ENCODE results near the gene LST1. TPM values are rescaled to one million over a fixed set of nuclear protein-coding genes. Genes with fewer than 3 reads are reported as not detected.
A peak's percentile ranks its signal among the peaks of the same experiment; 100 is the strongest.

Gene LST1
- total RNA-seq, 1 donor from 2014 or later = 6.5 TPM

DNA sequence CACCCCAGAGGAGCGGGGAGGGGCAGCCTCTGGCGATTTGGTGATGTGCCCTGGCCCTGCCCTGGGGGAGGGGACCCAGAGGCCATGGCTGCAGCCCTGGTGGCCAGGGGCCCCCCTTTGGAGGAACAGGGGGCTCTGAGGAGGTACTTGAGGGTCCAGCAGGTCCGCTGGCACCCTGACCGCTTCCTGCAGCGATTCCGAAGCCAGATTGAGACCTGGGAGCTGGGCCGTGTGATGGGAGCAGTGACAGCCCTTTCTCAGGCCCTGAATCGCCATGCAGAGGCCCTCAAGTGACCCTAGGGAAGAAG, 27.8 kb upstream of the LST1 start:
- TF ChIP-seq, protein P1, sequence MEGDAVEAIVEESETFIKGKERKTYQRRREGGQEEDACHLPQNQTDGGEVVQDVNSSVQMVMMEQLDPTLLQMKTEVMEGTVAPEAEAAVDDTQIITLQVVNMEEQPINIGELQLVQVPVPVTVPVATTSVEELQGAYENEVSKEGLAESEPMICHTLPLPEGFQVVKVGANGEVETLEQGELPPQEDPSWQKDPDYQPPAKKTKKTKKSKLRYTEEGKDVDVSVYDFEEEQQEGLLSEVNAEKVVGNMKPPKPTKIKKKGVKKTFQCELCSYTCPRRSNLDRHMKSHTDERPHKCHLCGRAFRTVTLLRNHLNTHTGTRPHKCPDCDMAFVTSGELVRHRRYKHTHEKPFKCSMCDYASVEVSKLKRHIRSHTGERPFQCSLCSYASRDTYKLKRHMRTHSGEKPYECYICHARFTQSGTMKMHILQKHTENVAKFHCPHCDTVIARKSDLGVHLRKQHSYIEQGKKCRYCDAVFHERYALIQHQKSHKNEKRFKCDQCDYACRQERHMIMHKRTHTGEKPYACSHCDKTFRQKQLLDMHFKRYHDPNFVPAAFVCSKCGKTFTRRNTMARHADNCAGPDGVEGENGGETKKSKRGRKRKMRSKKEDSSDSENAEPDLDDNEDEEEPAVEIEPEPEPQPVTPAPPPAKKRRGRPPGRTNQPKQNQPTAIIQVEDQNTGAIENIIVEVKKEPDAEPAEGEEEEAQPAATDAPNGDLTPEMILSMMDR (IDR thresholded peaks at IDR 0.05; ENCODE audit: borderline replicate concordance) = no peak
- intact Hi-C loops (cut with micrococcal nuclease) = no loop called here
- Histone ChIP-seq H3K36me3 (peaks cover 40% of the 10 kb centered on the region), H3K27me3 (ENCODE audit: low read depth) (no peaks in the 10 kb centered on the region), H3K4me3 (peak overlapping the region; percentile 7), H3K9me3 (replicated peaks) (no peaks in the 10 kb centered on the region), H3K27ac (replicated peaks) (peak overlapping the region; percentile 81), H3K4me1 (peaks cover 48% of the 10 kb centered on the region)
- DNase-seq = no peak

DNA sequence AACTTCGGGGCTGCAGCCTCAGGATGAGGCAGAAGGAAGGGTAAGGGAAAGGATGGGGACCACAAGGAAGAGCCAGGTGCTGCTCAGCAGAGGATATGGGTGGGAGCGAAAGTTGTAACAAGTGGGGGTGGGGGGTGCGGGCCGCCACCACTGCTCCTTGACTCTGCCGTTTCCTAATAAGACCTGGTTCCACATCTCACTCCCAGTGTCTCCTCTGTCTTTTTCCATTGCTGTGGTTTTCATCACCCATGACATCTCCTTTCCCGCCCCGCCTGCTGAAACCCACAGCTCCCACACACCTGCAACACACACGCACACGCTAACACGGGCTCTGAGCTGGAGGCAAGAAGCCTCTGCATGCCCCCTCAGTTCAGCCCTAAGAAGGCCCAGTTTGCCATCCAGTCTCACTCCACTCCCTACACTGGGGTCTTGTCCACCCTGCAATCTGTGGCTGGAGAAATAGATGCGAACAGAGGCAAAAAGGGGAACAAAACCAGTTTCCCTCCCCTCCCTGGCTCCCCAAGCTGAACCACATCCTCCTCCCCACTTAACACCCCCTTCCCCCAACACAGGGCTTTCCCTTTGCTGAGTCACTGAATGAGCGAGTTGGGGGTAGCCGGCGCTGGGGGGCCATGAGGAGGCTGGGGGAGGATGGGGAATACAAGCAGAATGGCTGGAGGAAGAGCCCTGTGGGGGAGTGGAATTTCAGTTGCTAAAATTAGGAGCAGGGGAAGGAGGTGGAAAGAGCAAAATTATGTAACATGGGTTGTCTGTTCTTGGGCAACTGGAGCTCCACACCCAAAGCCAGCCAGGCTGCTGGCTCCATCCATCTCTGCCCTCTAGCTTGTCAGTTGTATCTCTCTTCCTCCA, 27.2 kb upstream of the LST1 start:
- Histone ChIP-seq H3K4me3 (peak overlapping the region; percentile 21), H3K36me3 (peaks cover 34% of the 10 kb centered on the region), H3K27me3 (ENCODE audit: low read depth) (no peaks in the 10 kb centered on the region), H3K4me1 (peaks cover 48% of the 10 kb centered on the region), H3K27ac (replicated peaks) (peak overlapping the region; percentile 81), H3K9me3 (replicated peaks) (no peaks in the 10 kb centered on the region)
- intact Hi-C loops (cut with micrococcal nuclease) = no loop called here
- TF ChIP-seq, protein P1 (IDR thresholded peaks at IDR 0.05; ENCODE audit: borderline replicate concordance) = no peak
- DNase-seq = peak; percentile 26

DNA sequence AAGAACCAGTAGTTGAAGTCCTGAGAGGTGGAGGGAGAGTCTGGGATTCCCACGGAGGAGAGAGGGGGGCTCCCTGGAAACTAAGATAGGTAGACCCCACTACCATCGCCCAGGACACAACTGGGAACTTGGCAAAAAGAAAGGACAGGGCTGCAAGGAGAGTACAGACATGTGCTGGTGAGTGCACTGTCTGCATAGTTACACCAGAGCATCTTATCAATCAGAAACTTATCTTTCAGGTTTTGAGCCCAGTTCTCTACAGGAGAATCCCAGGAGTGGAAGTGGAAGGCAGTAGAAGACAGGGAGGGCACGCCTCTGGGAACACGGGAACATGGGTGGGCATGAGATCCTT, 26.5 kb upstream of the LST1 start:
- no peaks in the 10 kb centered on the region for H3K27me3 ChIP-seq (ENCODE audit: low read depth)
- H3K9me3 ChIP-seq (replicated peaks) = no peaks in the 10 kb centered on the region
- H3K36me3 ChIP-seq = peaks cover 29% of the 10 kb centered on the region
- DNase-seq = no peak
- peak overlapping the region; percentile 21 for H3K4me3 ChIP-seq
- TF ChIP-seq, protein P1 (IDR thresholded peaks at IDR 0.05; ENCODE audit: borderline replicate concordance) = no peak
- intact Hi-C loops (cut with micrococcal nuclease) = no loop called here
- peaks cover 48% of the 10 kb centered on the region for H3K4me1 ChIP-seq
- H3K27ac ChIP-seq (replicated peaks) = peak overlapping the region; percentile 81

DNA sequence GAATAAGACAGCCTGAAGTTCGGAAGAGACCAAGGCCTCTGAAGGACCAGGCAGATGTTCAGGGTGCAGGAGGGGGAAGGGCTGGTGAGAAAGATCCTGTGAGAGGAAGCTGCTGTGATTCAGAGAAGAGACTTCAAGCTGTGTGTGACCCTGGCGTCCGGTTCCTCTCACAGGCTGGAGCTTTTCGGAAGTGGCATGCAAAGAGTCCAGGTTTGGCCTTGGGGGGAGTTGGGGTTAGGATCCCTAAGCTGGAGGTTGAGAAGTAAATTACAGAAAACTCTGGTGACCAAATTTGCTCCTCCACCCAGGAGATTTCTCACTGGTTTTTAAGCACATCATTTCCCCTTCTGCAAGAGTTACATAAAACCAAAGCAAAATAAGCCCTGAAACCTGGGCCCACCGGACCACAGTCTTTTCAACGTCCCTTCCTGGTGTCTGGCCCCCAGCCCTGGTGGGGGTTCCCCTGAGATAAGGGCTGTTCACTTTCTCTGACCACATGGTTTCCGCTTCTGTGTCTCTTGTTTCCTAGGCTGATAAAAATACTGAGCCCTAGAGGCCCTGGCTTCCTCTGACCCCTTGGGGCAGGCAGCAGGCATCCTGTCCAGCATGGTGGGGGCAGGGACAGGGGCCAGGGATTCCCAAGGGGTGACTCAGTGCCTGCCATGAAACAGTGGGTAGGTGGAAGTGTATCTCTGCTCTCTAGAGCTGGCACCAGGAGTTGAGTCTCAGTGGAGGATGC, 25.9 kb upstream of the LST1 start:
- no peaks in the 10 kb centered on the region for H3K9me3 ChIP-seq (replicated peaks)
- peak overlapping the region; percentile 81 for H3K27ac ChIP-seq (replicated peaks)
- TF ChIP-seq, protein P1 (IDR thresholded peaks at IDR 0.05; ENCODE audit: borderline replicate concordance) = no peak
- H3K4me1 ChIP-seq = peaks cover 48% of the 10 kb centered on the region
- peak overlapping the region; percentile 21 for H3K4me3 ChIP-seq
- peaks cover 24% of the 10 kb centered on the region for H3K36me3 ChIP-seq
- intact Hi-C loops (cut with micrococcal nuclease) = no loop called here
- no peaks in the 10 kb centered on the region for H3K27me3 ChIP-seq (ENCODE audit: low read depth)
- DNase-seq = peak; percentile 63

DNA sequence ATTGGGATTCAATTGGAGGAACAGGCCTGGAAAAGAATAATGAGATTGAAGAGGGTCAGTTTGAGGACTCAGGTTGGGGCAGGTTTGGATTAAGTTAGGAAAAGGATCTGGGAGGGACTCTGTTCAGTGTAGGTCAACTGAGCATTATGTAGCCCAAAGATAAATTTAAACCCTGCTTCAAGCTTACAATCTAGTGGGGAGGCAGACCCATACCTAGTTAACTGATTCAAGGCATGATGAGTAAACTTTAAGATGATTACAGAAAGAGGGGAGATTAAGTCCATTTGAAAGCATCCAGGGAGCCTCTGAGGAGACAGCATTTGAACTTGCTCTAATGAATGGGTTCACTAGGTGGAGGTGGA, 25.4 kb upstream of the LST1 start:
- no peak overlapping the region for H3K4me3 ChIP-seq
- DNase-seq = no peak
- peak overlapping the region; percentile 81 for H3K27ac ChIP-seq (replicated peaks)
- peaks cover 24% of the 10 kb centered on the region for H3K36me3 ChIP-seq
- no peaks in the 10 kb centered on the region for H3K9me3 ChIP-seq (replicated peaks)
- TF ChIP-seq, protein P1 (IDR thresholded peaks at IDR 0.05; ENCODE audit: borderline replicate concordance) = no peak
- peaks cover 48% of the 10 kb centered on the region for H3K4me1 ChIP-seq
- no peaks in the 10 kb centered on the region for H3K27me3 ChIP-seq (ENCODE audit: low read depth)
- intact Hi-C loops (cut with micrococcal nuclease) = no loop called here
